Upper lobe of left lung (tissue), 4 donors: ENCODE results near the gene HAUS3.

ENCODE experiments used
- EP300 ChIP-seq, 4 donors: sonication (generic); formaldehyde crosslinking; IDR thresholded peaks; one replicate each; pipeline ENCODE4 v1.5.1; 2017; ENCODE audit warnings: antibody characterized with exemption in 4 of 4, control low read depth in 2 of 4
- POLR2A ChIP-seq, 4 donors: fragments of 450-650 bp; IDR thresholded peaks; one replicate each; pipeline ENCODE4 v1.5.1; 2016 to 2017; ENCODE audit warnings: antibody characterized with exemption in 4 of 4, mild to moderate bottlenecking in 2 of 4
- POLR2AphosphoS5 ChIP-seq, 2 donors: sonication (generic); formaldehyde crosslinking; IDR thresholded peaks; one replicate each; pipeline ENCODE4 v1.5.1; 2017; ENCODE audit warnings: antibody characterized with exemption in 2 of 2
- TF ChIP-seq, protein P1 (sequence below), 6 experiments: fragments of 450-650 bp in 4 of 6; fragments of 200-600 bp in 2 of 6; sonication (generic) in 2 of 6; IDR thresholded peaks; one replicate each; pipeline ENCODE4 v1.5.1; 2016 to 2019; ENCODE audit warnings: antibody characterized with exemption in 6 of 6

DNA sequence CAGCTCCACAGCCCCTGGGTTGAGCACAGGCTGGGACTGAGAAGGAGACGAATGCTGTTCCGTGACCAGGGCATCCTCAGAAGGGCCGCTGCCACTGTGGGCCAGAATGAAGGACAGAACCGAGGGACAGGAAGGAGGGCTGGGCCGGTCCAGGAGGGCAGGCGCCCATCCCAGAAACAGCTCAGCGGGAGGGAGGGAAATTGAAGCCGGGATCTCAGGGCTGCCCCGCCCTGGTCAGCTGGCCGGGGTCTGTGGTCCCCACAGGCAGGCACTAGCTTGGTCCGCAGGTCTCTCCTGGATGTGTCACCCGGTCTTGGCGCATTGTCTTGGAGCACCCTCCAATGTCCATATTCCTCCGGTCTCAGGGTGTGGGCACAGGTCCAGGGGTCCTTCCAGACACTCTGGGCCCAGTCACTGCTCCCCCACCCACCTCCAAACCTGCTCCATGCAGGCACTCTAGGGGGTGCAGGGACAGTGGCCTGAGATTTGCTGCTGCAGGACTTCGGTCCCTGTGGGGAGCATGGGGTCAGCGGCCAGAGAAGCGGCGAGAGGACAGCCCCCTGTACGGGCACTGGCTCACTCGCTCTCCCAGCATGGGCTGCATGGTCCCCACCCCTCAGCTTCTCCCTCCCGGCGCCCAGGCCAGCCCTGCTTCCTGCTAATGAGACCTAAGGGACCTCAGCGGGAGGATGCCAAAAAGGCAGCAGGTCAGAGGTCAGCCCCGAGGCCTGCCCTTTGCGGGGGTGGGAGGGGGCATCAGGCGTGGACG, 43.9 kb upstream of the HAUS3 start:
- no peak for TF ChIP-seq POLR2A (IDR thresholded peaks at IDR 0.05)
- TF ChIP-seq, protein P1, sequence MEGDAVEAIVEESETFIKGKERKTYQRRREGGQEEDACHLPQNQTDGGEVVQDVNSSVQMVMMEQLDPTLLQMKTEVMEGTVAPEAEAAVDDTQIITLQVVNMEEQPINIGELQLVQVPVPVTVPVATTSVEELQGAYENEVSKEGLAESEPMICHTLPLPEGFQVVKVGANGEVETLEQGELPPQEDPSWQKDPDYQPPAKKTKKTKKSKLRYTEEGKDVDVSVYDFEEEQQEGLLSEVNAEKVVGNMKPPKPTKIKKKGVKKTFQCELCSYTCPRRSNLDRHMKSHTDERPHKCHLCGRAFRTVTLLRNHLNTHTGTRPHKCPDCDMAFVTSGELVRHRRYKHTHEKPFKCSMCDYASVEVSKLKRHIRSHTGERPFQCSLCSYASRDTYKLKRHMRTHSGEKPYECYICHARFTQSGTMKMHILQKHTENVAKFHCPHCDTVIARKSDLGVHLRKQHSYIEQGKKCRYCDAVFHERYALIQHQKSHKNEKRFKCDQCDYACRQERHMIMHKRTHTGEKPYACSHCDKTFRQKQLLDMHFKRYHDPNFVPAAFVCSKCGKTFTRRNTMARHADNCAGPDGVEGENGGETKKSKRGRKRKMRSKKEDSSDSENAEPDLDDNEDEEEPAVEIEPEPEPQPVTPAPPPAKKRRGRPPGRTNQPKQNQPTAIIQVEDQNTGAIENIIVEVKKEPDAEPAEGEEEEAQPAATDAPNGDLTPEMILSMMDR (IDR thresholded peaks at IDR 0.05), result no peak
- no peak for TF ChIP-seq EP300 (IDR thresholded peaks at IDR 0.05)
- no peak for TF ChIP-seq POLR2AphosphoS5 (IDR thresholded peaks at IDR 0.05)
